Ascending aorta (tissue), 2 donors: Measurements from ENCODE around the gene C4orf54. TPM values are rescaled to one million over a fixed set of nuclear protein-coding genes. Genes with fewer than 3 reads are reported as not detected.

Source experiments
- DNase-seq, 2 donors: peaks; one replicate each; pipeline ENCODE4 v3.0.0-alpha.2; 2019; ENCODE audit warnings: low spot score in 2 of 2
- H3K27ac ChIP-seq, 2 donors: fragments of 200-600 bp; sonication (generic); one replicate each; pipeline ENCODE4 v1.5.1; 2016 to 2017; ENCODE audit warnings: mild to moderate bottlenecking in 1 of 2
- H3K27me3 ChIP-seq: fragments of 200-600 bp; sonication (generic); one replicate; pipeline ENCODE4 v1.5.1; 2017
- H3K36me3 ChIP-seq, 2 donors: fragments of 200-600 bp; sonication (generic); one replicate each; pipeline ENCODE4 v1.5.1; 2016
- H3K4me1 ChIP-seq, 2 donors: fragments of 200-600 bp; sonication (generic); one replicate each; pipeline ENCODE4 v1.5.1; 2016 to 2017; ENCODE audit warnings: mild to moderate bottlenecking in 1 of 2
- H3K4me3 ChIP-seq, 2 donors: fragments of 200-600 bp; sonication (generic); one replicate each; pipeline ENCODE4 v1.5.1; 2016 to 2017; ENCODE audit warnings: mild to moderate bottlenecking in 1 of 2
- H3K9me3 ChIP-seq, 2 donors: fragments of 200-600 bp; sonication (generic); one replicate each; pipeline ENCODE4 v1.5.1; 2016
- CTCF ChIP-seq, 3 experiments: fragments of 200-600 bp in 2 of 3; fragments of 450-650 bp in 1 of 3; sonication (generic) in 2 of 3; IDR thresholded peaks; one replicate each; pipeline ENCODE4 v1.5.1; 2016 to 2019; ENCODE audit warnings: antibody characterized with exemption in 3 of 3, mild to moderate bottlenecking in 1 of 3, moderate library complexity in 1 of 3
- intact Hi-C: fragments of 100-400 bp; cut with DNase I; formaldehyde crosslinking; loops from one replicate; pipeline ENCODE4 v1.15.1; 2023
- total RNA-seq: library from RNA; depleted of rRNA; stranded (reverse); fragments of >200 nt; gene quantifications from one replicate; pipeline ENCODE4 v1.1.0, GENCODE V29; 2016

The C4orf54 gene
- total RNA-seq, 1 donor from 2014 or later: not detected

- Histone ChIP-seq H3K9me3 (no peaks in the 10 kb centered on the region), H3K27me3 (no peaks in the 10 kb centered on the region), H3K4me3 (no peak overlapping the region), H3K27ac (no peak overlapping the region), H3K4me1 (no peaks in the 10 kb centered on the region), H3K36me3 (no peaks in the 10 kb centered on the region)
- DNase-seq: no peak
- no peak for TF ChIP-seq CTCF (IDR thresholded peaks at IDR 0.05)
- intact Hi-C loops: no loop called here
These were observed 4.3 kb upstream of the C4orf54 start for GRCh38 chr4:99661907-99662306.

- DNase-seq: no peak
- H3K9me3 ChIP-seq: no peaks in the 10 kb centered on the region
- H3K27me3 ChIP-seq: no peaks in the 10 kb centered on the region
- TF ChIP-seq CTCF (IDR thresholded peaks at IDR 0.05): no peak
- intact Hi-C loops: loop anchor here (5.0 kb wide), 2 partner anchors 64 to 96 kb away; partner anchors contain the start of gene TRMT10A
- H3K36me3 ChIP-seq: no peaks in the 10 kb centered on the region
- no peak overlapping the region for H3K4me3 ChIP-seq
- H3K27ac ChIP-seq: no peak overlapping the region
- H3K4me1 ChIP-seq: peaks cover 3 to 4% of the 10 kb centered on the region in 2 donors
These were observed 1.0 kb upstream of the C4orf54 start for GRCh38 chr4:99658666-99659065.

GRCh38 chr4:99655308-99656081, 2.1 kb downstream of the C4orf54 start:
- Histone ChIP-seq H3K9me3 (no peaks in the 10 kb centered on the region), H3K27me3 (no peaks in the 10 kb centered on the region), H3K4me3 (no peak overlapping the region), H3K4me1 (peaks cover 3 to 4% of the 10 kb centered on the region in 2 donors), H3K27ac (peak overlapping the region; percentile 40 to 54), H3K36me3 (no peaks in the 10 kb centered on the region)
- TF ChIP-seq CTCF (IDR thresholded peaks at IDR 0.05): no peak
- DNase-seq: peak; percentile 14 to 75
- intact Hi-C loops: loop anchor here (5.0 kb wide), 2 partner anchors 67 to 93 kb away; partner anchors contain the start of gene TRMT10A

- H3K36me3 ChIP-seq: no peaks in the 10 kb centered on the region
- no peak for TF ChIP-seq CTCF (IDR thresholded peaks at IDR 0.05)
- no peak for DNase-seq
- peaks cover 3 to 4% of the 10 kb centered on the region in 2 donors for H3K4me1 ChIP-seq
- no peak overlapping the region for H3K4me3 ChIP-seq
- intact Hi-C loops: no loop called here
- H3K9me3 ChIP-seq: no peaks in the 10 kb centered on the region
- H3K27ac ChIP-seq: peak overlapping the region in 1 of 2 donors; percentile 40
- no peaks in the 10 kb centered on the region for H3K27me3 ChIP-seq
These were observed 3.3 kb downstream of the C4orf54 start for GRCh38 chr4:99654361-99654761.

- Histone ChIP-seq H3K27ac (peak overlapping the region in 1 of 2 donors; percentile 40), H3K4me3 (no peak overlapping the region), H3K36me3 (no peaks in the 10 kb centered on the region), H3K4me1 (peaks cover 3 to 4% of the 10 kb centered on the region in 2 donors), H3K27me3 (no peaks in the 10 kb centered on the region), H3K9me3 (no peaks in the 10 kb centered on the region)
- TF ChIP-seq CTCF (IDR thresholded peaks at IDR 0.05): no peak
- no peak for DNase-seq
- intact Hi-C loops: no loop called here
These were observed 3.7 kb downstream of the C4orf54 start for GRCh38 chr4:99653916-99654315.
